OCI-LY1 (cell line): ENCODE data around the gene RPRD1A.
A peak's percentile ranks its signal among the peaks of the same experiment; 100 is the strongest.

Experiments used
- H2AFZ ChIP-seq: fragments of 200-600 bp; sonication (generic), shearing (Covaris generic); 2 replicates; pipeline ENCODE4 v1.6.0; 2014; ENCODE audit warnings: antibody characterized with exemption, mild to moderate bottlenecking, low read length
- H3F3A ChIP-seq: fragments of 200-600 bp; sonication (generic), shearing (Covaris generic); 2 replicates; pipeline ENCODE4 v1.6.0; 2014; ENCODE audit warnings: mild to moderate bottlenecking, antibody characterized with exemption, low read length, moderate library complexity; ENCODE audit not compliant: insufficient read depth
- H3K27ac ChIP-seq: fragments of 200-600 bp; sonication (generic); 2 replicates; pipeline ENCODE4 v1.5.1; 2014; ENCODE audit warnings: low read length, mixed run types, mild to moderate bottlenecking, low read depth; ENCODE audit not compliant: poor library complexity, severe bottlenecking
- H3K27me3 ChIP-seq: fragments of 200-600 bp; sonication (generic); 2 replicates; pipeline ENCODE4 v1.6.0; 2014; ENCODE audit warnings: antibody characterized with exemption, mild to moderate bottlenecking, low read length, moderate library complexity; ENCODE audit not compliant: insufficient read depth
- H3K36me3 ChIP-seq: fragments of 200-600 bp; sonication (generic); 2 replicates; pipeline ENCODE4 v1.6.1; 2014; ENCODE audit warnings: mild to moderate bottlenecking, antibody characterized with exemption, low read length, moderate library complexity, mixed read lengths; ENCODE audit not compliant: insufficient read depth
- H3K4me1 ChIP-seq: fragments of 200-600 bp; sonication (generic); 2 replicates; pipeline ENCODE4 v1.5.1; 2014; ENCODE audit warnings: mild to moderate bottlenecking, low read length, moderate library complexity; ENCODE audit not compliant: insufficient read depth, severe bottlenecking
- H3K4me2 ChIP-seq: fragments of 200-600 bp; sonication (generic), shearing (Covaris generic); 2 replicates; pipeline ENCODE4 v1.6.1; 2014; ENCODE audit warnings: low read length
- H3K4me3 ChIP-seq: fragments of 200-600 bp; sonication (generic); 2 replicates; pipeline ENCODE4 v1.5.1; 2014; ENCODE audit warnings: low read length, low read depth, mild to moderate bottlenecking, mixed read lengths; ENCODE audit not compliant: poor library complexity, severe bottlenecking
- H3K79me2 ChIP-seq: fragments of 200-600 bp; shearing (Covaris generic); 2 replicates; pipeline ENCODE4 v1.6.1; 2016; ENCODE audit warnings: mixed run types, low read length, mixed read lengths; ENCODE audit not compliant: insufficient read depth
- H3K9ac ChIP-seq: fragments of 200-600 bp; sonication (generic), shearing (Covaris generic); 2 replicates; pipeline ENCODE4 v1.6.1; 2014; ENCODE audit warnings: mild to moderate bottlenecking, low read length, mixed read lengths
- H3K9me2 ChIP-seq: fragments of 200-600 bp; sonication (generic), shearing (Covaris generic); 2 replicates; pipeline ENCODE4 v1.6.1; 2014; ENCODE audit warnings: low read depth, mild to moderate bottlenecking, low read length, mixed read lengths
- H3K9me3 ChIP-seq: fragments of 200-600 bp; shearing (Covaris generic); 2 replicates; pipeline ENCODE4 v1.6.1; 2014; ENCODE audit warnings: low read length, mixed read lengths
- H4K20me1 ChIP-seq: fragments of 200-600 bp; sonication (generic), shearing (Covaris generic); 2 replicates; pipeline ENCODE4 v1.6.0; 2016; ENCODE audit warnings: mild to moderate bottlenecking, low read length; ENCODE audit not compliant: insufficient read depth
- EZH2 ChIP-seq: fragments of 200-600 bp; sonication (generic), shearing (Covaris generic); IDR thresholded peaks from 2 replicates; pipeline ENCODE4 v1.8.0; 2017; ENCODE audit warnings: borderline replicate concordance, mixed run types, mild to moderate bottlenecking, antibody characterized with exemption, low read length, moderate library complexity, mixed read lengths
- TF ChIP-seq, protein P1 (sequence below): fragments of 200-600 bp; sonication (generic), shearing (Covaris generic); IDR thresholded peaks from 2 replicates; pipeline ENCODE4 v1.5.1; 2017; ENCODE audit warnings: mild to moderate bottlenecking, antibody characterized with exemption, low read length, moderate library complexity, mixed read lengths

The RPRD1A gene

GRCh38 chr18:35982409-35983114, 84.8 kb downstream of the RPRD1A start:
- Histone ChIP-seq H3K9me2 (no peaks in the 10 kb centered on the region), H3K4me2 (no peak overlapping the region), H3K9me3 (no peaks in the 10 kb centered on the region), H3K27me3 (no peaks in the 10 kb centered on the region), H2AFZ (no peak overlapping the region), H4K20me1 (no peaks in the 10 kb centered on the region), H3K79me2 (no peaks in the 10 kb centered on the region), H3K4me1 (no peaks in the 10 kb centered on the region), H3K9ac (no peak overlapping the region), H3K4me3 (no peak overlapping the region), H3K27ac (no peak overlapping the region), H3K36me3 (peaks cover 55% of the 10 kb centered on the region), H3F3A (peaks cover 5% of the 10 kb centered on the region; the same call in 1 of the 2 replicates)
- no peak for TF ChIP-seq EZH2
- TF ChIP-seq, protein P1, sequence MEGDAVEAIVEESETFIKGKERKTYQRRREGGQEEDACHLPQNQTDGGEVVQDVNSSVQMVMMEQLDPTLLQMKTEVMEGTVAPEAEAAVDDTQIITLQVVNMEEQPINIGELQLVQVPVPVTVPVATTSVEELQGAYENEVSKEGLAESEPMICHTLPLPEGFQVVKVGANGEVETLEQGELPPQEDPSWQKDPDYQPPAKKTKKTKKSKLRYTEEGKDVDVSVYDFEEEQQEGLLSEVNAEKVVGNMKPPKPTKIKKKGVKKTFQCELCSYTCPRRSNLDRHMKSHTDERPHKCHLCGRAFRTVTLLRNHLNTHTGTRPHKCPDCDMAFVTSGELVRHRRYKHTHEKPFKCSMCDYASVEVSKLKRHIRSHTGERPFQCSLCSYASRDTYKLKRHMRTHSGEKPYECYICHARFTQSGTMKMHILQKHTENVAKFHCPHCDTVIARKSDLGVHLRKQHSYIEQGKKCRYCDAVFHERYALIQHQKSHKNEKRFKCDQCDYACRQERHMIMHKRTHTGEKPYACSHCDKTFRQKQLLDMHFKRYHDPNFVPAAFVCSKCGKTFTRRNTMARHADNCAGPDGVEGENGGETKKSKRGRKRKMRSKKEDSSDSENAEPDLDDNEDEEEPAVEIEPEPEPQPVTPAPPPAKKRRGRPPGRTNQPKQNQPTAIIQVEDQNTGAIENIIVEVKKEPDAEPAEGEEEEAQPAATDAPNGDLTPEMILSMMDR: no peak

DNA sequence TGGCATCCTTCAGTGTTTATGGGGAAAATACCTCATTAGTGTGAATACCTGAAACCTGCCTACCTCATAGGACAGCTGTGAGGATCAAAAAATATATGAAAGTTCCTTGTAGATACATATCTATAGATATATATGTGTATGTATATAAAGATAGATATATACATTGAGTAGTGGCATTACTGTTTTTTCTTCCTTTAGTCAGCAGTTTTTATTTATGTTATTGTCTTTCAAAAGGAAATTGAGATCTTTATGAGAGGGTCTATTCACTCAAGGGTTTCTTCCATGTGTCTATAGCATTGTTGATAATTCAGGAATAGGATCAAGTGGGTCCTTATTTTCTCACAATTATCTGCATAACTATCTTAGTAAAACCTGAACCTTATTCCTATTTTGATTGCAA, 88.2 kb downstream of the RPRD1A start:
- Histone ChIP-seq H2AFZ (no peak overlapping the region), H3K36me3 (peaks cover 85% of the 10 kb centered on the region), H3K4me2 (no peak overlapping the region), H3K9me3 (no peaks in the 10 kb centered on the region), H3K4me1 (peaks cover 4% of the 10 kb centered on the region), H3K27me3 (no peaks in the 10 kb centered on the region), H3K9me2 (no peaks in the 10 kb centered on the region), H3K79me2 (no peaks in the 10 kb centered on the region), H4K20me1 (no peaks in the 10 kb centered on the region), H3F3A (peaks cover under 1% of the 10 kb centered on the region; the same call in 1 of the 2 replicates), H3K9ac (no peak overlapping the region), H3K27ac (no peak overlapping the region), H3K4me3 (no peak overlapping the region)
- TF ChIP-seq, protein P1: no peak
- TF ChIP-seq EZH2: no peak

DNA sequence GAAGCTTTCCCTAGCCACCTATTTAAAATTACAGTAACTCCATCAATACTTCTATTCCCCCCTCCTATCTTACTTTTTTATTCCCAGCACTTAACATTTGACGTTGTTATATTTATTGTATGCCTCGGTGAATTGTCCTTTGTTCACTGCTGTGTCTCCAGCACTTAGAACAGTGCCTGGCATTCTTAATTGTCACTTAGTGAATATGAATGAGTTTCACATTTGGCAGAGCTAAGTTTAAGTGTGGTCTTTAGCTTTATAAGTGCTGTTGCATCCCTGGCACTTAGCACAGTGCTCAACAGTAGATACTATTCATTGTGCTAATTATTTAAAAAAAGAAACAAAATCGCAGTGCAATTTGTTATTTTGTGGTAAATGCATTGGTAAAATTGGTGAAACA, 93.2 kb downstream of the RPRD1A start:
- Histone ChIP-seq H3K36me3 (peaks cover 52% of the 10 kb centered on the region), H3K4me1 (peaks cover 29% of the 10 kb centered on the region), H3K4me3 (no peak overlapping the region)

More for the DNA sequence above, 93.2 kb downstream of the RPRD1A start:
- no peak overlapping the region for H3K9ac ChIP-seq
- no peak overlapping the region for H2AFZ ChIP-seq
- H3K4me2 ChIP-seq: peak overlapping the region; percentile 92
- H3F3A ChIP-seq: no peaks in the 10 kb centered on the region
- H3K9me2 ChIP-seq: no peaks in the 10 kb centered on the region
- H4K20me1 ChIP-seq: no peaks in the 10 kb centered on the region
- no peaks in the 10 kb centered on the region for H3K27me3 ChIP-seq
- H3K27ac ChIP-seq: no peak overlapping the region
- TF ChIP-seq, protein P1: no peak
- TF ChIP-seq EZH2: no peak
- H3K9me3 ChIP-seq: no peaks in the 10 kb centered on the region
- peaks cover 8% of the 10 kb centered on the region for H3K79me2 ChIP-seq
